Naive thymus-derived CD4-positive, alpha-beta T cell (primary cell): ENCODE results near the gene MARS2. TPM values are rescaled to one million over a fixed set of nuclear protein-coding genes. Genes with fewer than 3 reads are reported as not detected.

Source experiments
- ATAC-seq: fragments of 150-1000 bp; cut with Tn5 transposase; 2 replicates; pipeline ENCODE4 v1.10.0; 2021; ENCODE audit warnings: mild to moderate bottlenecking, moderate library complexity
- CTCF ChIA-PET: fragments of 350-600 bp; sonication (Branson Sonifier 250); formaldehyde crosslinking; loops from one replicate; lab custom pipeline; 2021; ENCODE audit warnings: antibody characterized with exemption; lab: Charles Lee
- POLR2A ChIA-PET: fragments of 350-600 bp; sonication (Branson Sonifier 250); formaldehyde crosslinking; loops from one replicate; lab custom pipeline; 2021; ENCODE audit warnings: antibody characterized with exemption, inconsistent platforms; lab: Charles Lee
- DNase-seq, 9 donors: peaks; one replicate each; pipeline versions ENCODE4 v3.0.0 to v3.0.0-alpha.2; 2020 to 2022; ENCODE audit warnings: mixed read lengths in 1 of 9
- H3K27ac ChIP-seq: one replicate; pipeline ENCODE4 v1.7.0; 2013; ENCODE audit warnings: mild to moderate bottlenecking, low read depth, low read length, moderate library complexity
- H3K27me3 ChIP-seq, 2 donors: one replicate each; pipeline ENCODE4 v1.7.0; 2013; ENCODE audit warnings: low read length in 2 of 2, mild to moderate bottlenecking in 2 of 2, moderate library complexity in 2 of 2; ENCODE audit not compliant: control insufficient read depth in 2 of 2, insufficient read depth in 2 of 2
- H3K36me3 ChIP-seq, 3 experiments: 1 replicate in 2 of 3; 2 replicates in 1 of 3; pipeline ENCODE4 v1.7.0; 2013; ENCODE audit warnings: low read length in 3 of 3, mild to moderate bottlenecking in 3 of 3, moderate library complexity in 1 of 3; ENCODE audit not compliant: insufficient read depth in 3 of 3, control insufficient read depth in 2 of 3
- H3K4me1 ChIP-seq, 2 donors: one replicate each; pipeline ENCODE4 v1.7.0; 2013; ENCODE audit warnings: low read length in 2 of 2, mild to moderate bottlenecking in 2 of 2, moderate library complexity in 1 of 2; ENCODE audit not compliant: control insufficient read depth in 2 of 2, insufficient read depth in 2 of 2
- H3K4me3 ChIP-seq: 2 replicates; pipeline ENCODE4 v1.7.0; 2013; ENCODE audit warnings: mild to moderate bottlenecking, low read length
- H3K9me3 ChIP-seq, 3 experiments: 1 replicate in 2 of 3; 2 replicates in 1 of 3; pipeline ENCODE4 v1.7.0; 2013; ENCODE audit warnings: low read length in 3 of 3; ENCODE audit not compliant: control insufficient read depth in 2 of 3
- H3K27ac Mint-ChIP-seq, 9 donors: one replicate each; pipeline ENCODE4 v1.8.0; 2020 to 2022; ENCODE audit warnings: mixed read lengths in 9 of 9, mild to moderate bottlenecking in 8 of 9, moderate library complexity in 5 of 9, inconsistent platforms in 2 of 9
- H3K27me3 Mint-ChIP-seq, 5 donors: one replicate each; pipeline ENCODE4 v1.8.0; 2021 to 2022; ENCODE audit warnings: mixed read lengths in 5 of 5, mild to moderate bottlenecking in 1 of 5
- H3K36me3 Mint-ChIP-seq, 5 donors: one replicate each; pipeline ENCODE4 v1.8.0; 2020 to 2022; ENCODE audit warnings: mixed read lengths in 5 of 5, mild to moderate bottlenecking in 3 of 5, inconsistent platforms in 1 of 5
- H3K4me1 Mint-ChIP-seq, 7 donors: one replicate each; pipeline ENCODE4 v1.8.0; 2020 to 2022; ENCODE audit warnings: mixed read lengths in 7 of 7, mild to moderate bottlenecking in 3 of 7, inconsistent platforms in 1 of 7
- H3K4me3 Mint-ChIP-seq, 10 donors: one replicate each; pipeline ENCODE4 v1.8.0; 2020 to 2022; ENCODE audit warnings: mild to moderate bottlenecking in 10 of 10, mixed read lengths in 10 of 10, moderate library complexity in 6 of 10, inconsistent platforms in 2 of 10
- H3K9me3 Mint-ChIP-seq, 11 donors: one replicate each; pipeline ENCODE4 v1.8.0; 2020 to 2022; ENCODE audit warnings: mixed read lengths in 11 of 11, mild to moderate bottlenecking in 4 of 11, inconsistent platforms in 1 of 11, moderate library complexity in 1 of 11
- intact Hi-C, 2 donors: fragments of 100-400 bp; cut with micrococcal nuclease; formaldehyde crosslinking; loops; one replicate each; pipeline ENCODE4 v1.15.1; 2023
- polyA plus RNA-seq, 2 donors: library from polyadenylated mRNA; unstranded; fragments of 300-500 nt; fragmentation: Illumina TruSeq; gene quantifications; one replicate each; pipeline ENCODE4 v1.2.3, GENCODE V29; 2021
- total RNA-seq, 6 experiments: library from RNA in 5 of 6; stranded (reverse) in 5 of 6; gene quantifications; 1 replicate in 5 of 6; 2 replicates in 1 of 6; pipeline ENCODE4 v1.2.3 and lab custom pipeline; 2021 to 2026

MARS2 gene
- total RNA-seq: 10 to 100 TPM in 3 of 5 experiments, 1 to 10 TPM in 2; 8.8 to 15.4 (median 13.6) TPM
- 10 to 100 TPM in 1 of 2 donors, 1 to 10 TPM in 1; 7.7 to 10.0 TPM for polyA plus RNA-seq
- 13.1 reads per million, percentile 41 among the genes with 10 or more reads in this experiment for total RNA-seq (lab: John Stamatoyannopoulos, UW)

DNA sequence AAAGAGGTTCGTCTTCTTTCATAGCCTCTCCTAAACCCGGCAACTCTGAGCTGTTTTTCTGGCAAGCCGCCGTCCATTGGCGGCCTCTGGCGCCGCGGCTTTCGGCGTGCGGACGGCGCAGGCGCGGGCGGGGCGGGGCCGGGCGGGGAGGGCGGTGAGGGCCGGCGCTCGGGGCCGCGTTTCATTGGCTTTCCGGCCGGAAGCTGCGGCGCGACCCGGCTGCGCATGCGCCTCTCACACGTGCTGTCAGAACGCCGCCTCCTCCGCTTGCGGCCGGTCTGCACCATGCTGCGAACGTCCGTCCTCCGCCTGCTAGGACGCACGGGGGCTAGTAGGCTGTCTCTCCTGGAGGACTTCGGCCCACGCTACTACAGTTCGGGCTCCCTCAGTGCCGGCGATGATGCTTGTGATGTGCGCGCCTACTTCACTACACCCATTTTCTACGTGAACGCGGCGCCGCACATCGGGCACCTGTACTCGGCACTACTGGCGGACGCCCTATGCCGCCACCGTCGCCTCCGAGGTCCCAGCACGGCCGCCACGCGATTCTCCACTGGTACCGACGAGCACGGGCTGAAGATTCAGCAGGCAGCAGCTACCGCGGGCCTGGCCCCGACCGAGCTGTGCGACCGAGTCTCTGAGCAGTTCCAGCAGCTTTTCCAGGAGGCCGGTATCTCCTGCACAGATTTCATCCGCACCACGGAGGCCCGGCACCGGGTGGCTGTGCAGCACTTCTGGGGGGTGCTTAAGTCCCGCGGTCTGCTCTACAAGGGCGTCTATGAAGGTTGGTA, at the start of gene MARS2:
Gene MARS2, plus strand, starts transcription at position 249 of the 791 bp plus-strand sequence. Its CDS starts 37 bp downstream, at position 286.
- peak; percentile 89 to 95 (median 93) for DNase-seq
- intact Hi-C loops: loop anchor here (1.0 to 10.0 kb wide), 17 partner anchors 99 to 1755 kb away; partner anchors contain the start of genes CCDC150 (in 2 of the 2), COQ10B (in 2 of the 2), HSPE1 (in 2 of the 2) and MOB4 (in 2 of the 2)
- ChIA-PET POLR2A (interaction anchor here (0.8 to 2.8 kb wide), 9 partner anchors 9 to 906 kb away, joined by 3 to 12 read pairs (median 5); partner anchors contain the start of genes COQ10B, HSPD1, HSPE1 and MOB4), CTCF (interaction anchor here (0.8 to 0.9 kb wide), 2 partner anchors 210 to 592 kb away, joined by 3 to 5 read pairs; no protein-coding TSS in a partner anchor)
- peaks cover 0 to 18% (median 10%) of the 10 kb centered on the region in 5 donors for H3K36me3 Mint-ChIP-seq
- H3K4me1 Mint-ChIP-seq: peaks cover 33 to 56% (median 48%) of the 10 kb centered on the region in 7 donors
- H3K27ac ChIP-seq: peak within 1 kb of the TSS; percentile 87
- no peaks in the 10 kb centered on the region for H3K27me3 ChIP-seq
- peak within 1 kb of the TSS; percentile 93 for H3K4me3 ChIP-seq
- H3K27me3 Mint-ChIP-seq: peaks cover 0 to 13% (median 7%) of the 10 kb centered on the region in 5 donors
- H3K4me1 ChIP-seq: peaks cover 29 to 32% of the 10 kb centered on the region in 2 donors
- ATAC-seq: peak; percentile 92
- H3K36me3 ChIP-seq: peaks cover 0 to 12% (median 3%) of the 10 kb centered on the region in 3 experiments
- H3K4me3 Mint-ChIP-seq: peak within 1 kb of the TSS; percentile 78 to 96 (median 94)
- H3K27ac Mint-ChIP-seq: peak within 1 kb of the TSS; percentile 88 to 99 (median 97)
- H3K9me3 Mint-ChIP-seq: peaks cover 0 to 5% (median 0%) of the 10 kb centered on the region in 11 donors
- H3K9me3 ChIP-seq: no peaks in the 10 kb centered on the region

DNA sequence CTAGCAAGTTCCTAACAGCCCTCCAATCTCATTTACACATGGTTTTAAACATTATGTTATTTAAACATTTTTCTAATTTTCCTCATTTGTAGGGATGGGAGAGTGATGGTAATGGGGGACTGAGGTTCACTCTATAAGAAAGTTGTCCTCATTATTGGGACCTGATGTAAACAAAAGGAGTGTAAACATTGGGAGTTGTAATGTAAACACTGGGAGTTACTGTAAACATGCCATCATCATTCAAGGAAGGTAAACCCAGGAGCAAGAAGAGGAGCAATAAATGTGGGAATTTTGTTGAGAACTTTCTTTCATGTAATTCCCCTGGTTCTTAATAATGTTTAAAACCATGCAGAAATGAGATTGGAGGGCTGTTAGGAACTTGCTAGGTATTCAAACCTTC, 47.6 kb upstream of the MARS2 start:
- Histone ChIP-seq H3K9me3 (no peaks in the 10 kb centered on the region), H3K4me3 (no peak overlapping the region), H3K27me3 (no peaks in the 10 kb centered on the region), H3K36me3 (no peaks in the 10 kb centered on the region), H3K4me1 (no peaks in the 10 kb centered on the region), H3K27ac (no peak overlapping the region)
- no peak for DNase-seq
- Mint-ChIP-seq H3K27ac (no peak overlapping the region), H3K36me3 (no peaks in the 10 kb centered on the region), H3K27me3 (peaks cover 0 to 2% (median 0%) of the 10 kb centered on the region in 5 donors), H3K4me3 (no peak overlapping the region), H3K9me3 (peaks cover 0 to under 1% (median 0%) of the 10 kb centered on the region in 11 donors), H3K4me1 (no peaks in the 10 kb centered on the region)
- no peak for ATAC-seq
- ChIA-PET POLR2A (no interaction called here), CTCF (no interaction called here)
- intact Hi-C loops: no loop called here

DNA sequence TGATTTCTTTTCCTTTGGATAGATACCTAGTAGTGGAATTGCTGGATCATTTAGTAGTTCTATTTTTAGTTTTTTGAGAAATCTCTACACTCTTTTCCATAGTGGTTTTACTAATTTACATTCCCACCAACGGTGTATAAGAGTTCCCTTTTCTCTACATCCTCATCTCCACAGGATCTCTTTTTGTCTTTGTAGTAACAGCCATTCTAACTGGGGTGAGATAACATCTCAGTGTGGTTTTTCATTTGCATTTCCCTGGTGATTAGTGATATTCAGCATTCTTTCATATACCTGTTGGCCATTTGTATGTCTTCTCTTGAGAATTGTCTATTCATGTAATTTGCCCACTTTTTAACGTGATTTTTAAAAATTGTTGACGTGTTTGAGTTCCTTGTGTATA, 43.5 kb upstream of the MARS2 start:
- intact Hi-C loops: loop anchor here in 1 of 2 donors (1.0 kb wide), 1 partner anchor 10 kb away; no protein-coding TSS in a partner anchor
- ATAC-seq: no peak
- H3K36me3 Mint-ChIP-seq: peaks cover 0 to 12% (median 5%) of the 10 kb centered on the region in 5 donors
- no peak for DNase-seq
- peaks cover 4 to 30% (median 11%) of the 10 kb centered on the region in 11 donors for H3K9me3 Mint-ChIP-seq
- ChIA-PET POLR2A (no interaction called here), CTCF (no interaction called here)
- H3K4me3 ChIP-seq: no peak overlapping the region
- no peaks in the 10 kb centered on the region for H3K4me1 Mint-ChIP-seq
- H3K4me1 ChIP-seq: no peaks in the 10 kb centered on the region
- H3K9me3 ChIP-seq: peaks cover 0 to 9% (median 0%) of the 10 kb centered on the region in 3 experiments
- H3K36me3 ChIP-seq: no peaks in the 10 kb centered on the region
- H3K27ac Mint-ChIP-seq: no peak overlapping the region
- H3K4me3 Mint-ChIP-seq: no peak overlapping the region
- no peak overlapping the region for H3K27ac ChIP-seq
- H3K27me3 ChIP-seq: no peaks in the 10 kb centered on the region
- peaks cover 0 to 4% (median 0%) of the 10 kb centered on the region in 5 donors for H3K27me3 Mint-ChIP-seq

DNA sequence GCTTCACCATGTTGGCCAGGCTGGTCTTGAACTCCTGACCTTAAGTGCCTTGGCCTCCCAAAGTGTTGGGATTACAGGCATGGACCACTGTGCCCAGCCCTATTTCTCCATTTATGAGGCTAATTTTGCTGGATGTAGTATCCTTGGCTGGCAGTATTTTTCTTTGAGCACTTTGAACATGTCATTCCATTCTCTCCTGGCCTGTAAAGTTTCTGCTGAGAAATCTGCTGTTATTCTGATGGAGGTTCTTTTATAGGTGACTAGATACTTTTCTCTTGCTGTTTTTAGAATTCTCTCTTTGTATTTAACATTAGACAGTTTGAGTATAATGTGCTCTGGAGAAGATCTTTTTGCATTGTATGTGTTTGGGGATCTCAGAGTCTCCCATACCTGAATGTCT, 38.9 kb upstream of the MARS2 start:
- no peaks in the 10 kb centered on the region for H3K36me3 ChIP-seq
- Mint-ChIP-seq H3K27me3 (peaks cover 0 to 11% (median 6%) of the 10 kb centered on the region in 5 donors), H3K4me3 (no peak overlapping the region), H3K4me1 (no peaks in the 10 kb centered on the region), H3K9me3 (peaks cover 9 to 49% (median 19%) of the 10 kb centered on the region in 11 donors), H3K36me3 (peaks cover 0 to 20% (median 10%) of the 10 kb centered on the region in 5 donors), H3K27ac (no peak overlapping the region)
- no peak overlapping the region for H3K27ac ChIP-seq
- no peak overlapping the region for H3K4me3 ChIP-seq
- ChIA-PET CTCF (no interaction called here), POLR2A (no interaction called here)
- ATAC-seq (no peak), DNase-seq (no peak)
- peaks cover 0 to 9% (median 0%) of the 10 kb centered on the region in 3 experiments for H3K9me3 ChIP-seq
- no peaks in the 10 kb centered on the region for H3K27me3 ChIP-seq
- H3K4me1 ChIP-seq: no peaks in the 10 kb centered on the region
- intact Hi-C loops: no loop called here

DNA sequence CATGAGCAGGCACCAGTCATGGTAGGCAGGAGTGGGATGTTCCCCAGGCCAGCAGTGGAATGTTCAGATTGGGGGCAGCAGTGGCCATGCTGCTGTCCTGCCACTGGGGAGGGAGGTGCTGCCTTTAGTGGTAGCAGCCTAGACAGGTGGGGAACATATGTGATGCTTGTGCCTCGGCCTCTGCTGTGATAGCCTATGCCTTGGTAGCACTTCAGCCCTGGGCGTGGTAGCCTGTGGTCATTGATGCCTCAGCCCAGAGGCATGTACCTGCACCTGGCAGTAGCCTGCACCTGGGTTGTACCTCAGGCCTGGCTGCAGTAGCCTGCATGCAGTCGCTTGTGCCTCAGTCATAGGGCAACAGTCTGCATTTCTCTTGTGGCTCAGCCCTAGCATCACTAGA, 36.9 kb upstream of the MARS2 start:
- intact Hi-C loops: no loop called here
- H3K4me3 ChIP-seq: no peak overlapping the region
- ChIA-PET POLR2A (no interaction called here), CTCF (no interaction called here)
- H3K4me1 ChIP-seq: no peaks in the 10 kb centered on the region
- no peak overlapping the region for H3K27ac ChIP-seq
- no peaks in the 10 kb centered on the region for H3K27me3 ChIP-seq
- ATAC-seq: peak; percentile 12
- Mint-ChIP-seq H3K36me3 (peaks cover 0 to 20% (median 10%) of the 10 kb centered on the region in 5 donors), H3K9me3 (peaks cover 9 to 41% (median 20%) of the 10 kb centered on the region in 11 donors), H3K27ac (no peak overlapping the region), H3K4me1 (no peaks in the 10 kb centered on the region), H3K27me3 (peaks cover 3 to 22% (median 13%) of the 10 kb centered on the region in 5 donors), H3K4me3 (no peak overlapping the region)
- peaks cover 0 to 9% (median 0%) of the 10 kb centered on the region in 3 experiments for H3K9me3 ChIP-seq
- no peak for DNase-seq
- no peaks in the 10 kb centered on the region for H3K36me3 ChIP-seq

DNA sequence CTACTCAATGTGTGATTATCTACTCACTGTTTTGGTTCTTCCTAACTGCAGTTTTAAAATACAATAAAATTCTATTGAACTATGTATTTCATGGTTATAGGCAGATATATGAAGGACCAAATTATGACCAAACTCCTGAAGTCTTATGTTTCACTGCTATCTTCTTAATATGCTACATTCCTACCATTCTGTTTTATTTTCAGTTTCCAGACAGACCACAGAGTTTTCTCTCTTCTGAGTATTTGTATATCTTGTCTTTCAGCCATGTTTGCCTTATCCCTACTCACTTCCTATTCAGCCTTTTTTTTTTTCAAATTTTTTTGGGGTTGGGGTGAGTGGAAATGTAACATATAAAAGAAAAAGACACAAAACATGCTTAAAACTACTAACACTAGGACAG, 36.1 kb upstream of the MARS2 start:
- H3K36me3 Mint-ChIP-seq: peaks cover 0 to 20% (median 10%) of the 10 kb centered on the region in 5 donors
- DNase-seq (no peak), ATAC-seq (no peak)
- Histone ChIP-seq H3K4me1 (no peaks in the 10 kb centered on the region), H3K36me3 (no peaks in the 10 kb centered on the region), H3K4me3 (no peak overlapping the region), H3K27me3 (no peaks in the 10 kb centered on the region), H3K27ac (no peak overlapping the region), H3K9me3 (peaks cover 0 to 9% (median 0%) of the 10 kb centered on the region in 3 experiments)
- H3K27me3 Mint-ChIP-seq: peaks cover 3 to 22% (median 13%) of the 10 kb centered on the region in 5 donors
- ChIA-PET CTCF (no interaction called here), POLR2A (no interaction called here)
- no peak overlapping the region for H3K4me3 Mint-ChIP-seq
- no peaks in the 10 kb centered on the region for H3K4me1 Mint-ChIP-seq
- peaks cover 9 to 40% (median 20%) of the 10 kb centered on the region in 11 donors for H3K9me3 Mint-ChIP-seq
- intact Hi-C loops: no loop called here
- no peak overlapping the region for H3K27ac Mint-ChIP-seq
